GM23338 (cell line): Measurements from ENCODE around the gene DHRS12.

Experiments used
- CREB1 ChIP-seq: fragments of 250-450 bp; sonication (Bioruptor Pico); IDR thresholded peaks from 2 replicates; pipeline ENCODE4 v1.5.0; 2020; ENCODE audit warnings: low read depth, mild to moderate bottlenecking, moderate library complexity
- EZH2phosphoT487 ChIP-seq: fragments of 200-600 bp; sonication (generic); IDR thresholded peaks from one replicate; pipeline ENCODE4 v1.8.1; 2018; ENCODE audit warnings: antibody characterized with exemption; ENCODE audit not compliant: unreplicated experiment
- JUNB ChIP-seq: IDR thresholded peaks from one replicate; pipeline ENCODE4 v1.6.1; 2016; ENCODE audit warnings: antibody characterized with exemption; ENCODE audit not compliant: unreplicated experiment
- POLR2AphosphoS5 ChIP-seq: IDR thresholded peaks from 2 replicates; pipeline ENCODE4 v1.6.1; 2016; ENCODE audit warnings: antibody characterized with exemption, low read depth
- TF ChIP-seq, protein P1 (sequence below), 2 experiments: fragments of 200-600 bp in 1 of 2; sonication (generic) in 1 of 2; conservative IDR thresholded peaks; 2 replicates each; pipeline versions ENCODE4 v1.5.1 to v1.6.1; 2016 to 2017; ENCODE audit warnings: antibody characterized with exemption in 2 of 2, low read depth in 2 of 2, mild to moderate bottlenecking in 2 of 2, moderate library complexity in 1 of 2

DNA sequence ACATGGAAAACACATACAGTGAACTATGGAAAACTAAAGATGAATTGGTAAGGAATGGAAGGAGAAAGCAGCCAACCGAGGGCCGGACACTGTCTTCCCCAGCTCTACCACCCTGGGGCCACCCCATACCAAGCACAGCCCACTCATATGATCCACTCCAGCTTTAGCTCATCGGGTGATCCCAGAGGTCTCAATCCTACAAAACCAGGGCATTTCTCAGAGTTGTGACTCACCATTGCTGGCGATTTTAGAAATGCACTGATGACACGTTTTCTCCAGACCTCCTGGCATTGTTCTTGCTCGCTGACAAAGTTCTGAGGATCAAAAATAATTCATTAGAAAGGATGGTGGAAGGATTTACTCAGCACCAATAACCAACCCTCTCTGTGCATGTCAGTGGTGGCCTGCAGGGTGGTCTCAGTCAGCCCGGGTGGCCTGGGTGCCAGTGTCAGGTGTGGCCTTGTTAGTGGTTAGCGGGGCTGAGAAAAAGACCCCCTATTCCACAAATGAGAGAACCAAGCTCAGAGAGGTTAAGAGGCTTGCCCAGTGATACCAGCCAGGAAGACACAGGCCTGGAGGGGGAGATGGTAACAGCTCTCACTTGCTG lies 34.4 kb upstream of the DHRS12 start:
- TF ChIP-seq, protein P1, sequence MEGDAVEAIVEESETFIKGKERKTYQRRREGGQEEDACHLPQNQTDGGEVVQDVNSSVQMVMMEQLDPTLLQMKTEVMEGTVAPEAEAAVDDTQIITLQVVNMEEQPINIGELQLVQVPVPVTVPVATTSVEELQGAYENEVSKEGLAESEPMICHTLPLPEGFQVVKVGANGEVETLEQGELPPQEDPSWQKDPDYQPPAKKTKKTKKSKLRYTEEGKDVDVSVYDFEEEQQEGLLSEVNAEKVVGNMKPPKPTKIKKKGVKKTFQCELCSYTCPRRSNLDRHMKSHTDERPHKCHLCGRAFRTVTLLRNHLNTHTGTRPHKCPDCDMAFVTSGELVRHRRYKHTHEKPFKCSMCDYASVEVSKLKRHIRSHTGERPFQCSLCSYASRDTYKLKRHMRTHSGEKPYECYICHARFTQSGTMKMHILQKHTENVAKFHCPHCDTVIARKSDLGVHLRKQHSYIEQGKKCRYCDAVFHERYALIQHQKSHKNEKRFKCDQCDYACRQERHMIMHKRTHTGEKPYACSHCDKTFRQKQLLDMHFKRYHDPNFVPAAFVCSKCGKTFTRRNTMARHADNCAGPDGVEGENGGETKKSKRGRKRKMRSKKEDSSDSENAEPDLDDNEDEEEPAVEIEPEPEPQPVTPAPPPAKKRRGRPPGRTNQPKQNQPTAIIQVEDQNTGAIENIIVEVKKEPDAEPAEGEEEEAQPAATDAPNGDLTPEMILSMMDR (conservative IDR thresholded peaks at IDR 0.05; ENCODE audit: low read depth in 2 of 2) = no peak
- TF ChIP-seq CREB1 (CRISPR knock-in tag) = no peak
- no peak for TF ChIP-seq JUNB
- no peak for TF ChIP-seq EZH2phosphoT487
- TF ChIP-seq POLR2AphosphoS5 = no peak
